ENCODE results near the gene CFAP46. TPM values are rescaled to one million over a fixed set of nuclear protein-coding genes. Genes with fewer than 3 reads are reported as not detected.

CFAP46 gene
- total RNA-seq, 1 experiment from 2014 or later = not detected

- Mint-ChIP-seq H3K27me3 (ENCODE audit: unreplicated experiment) (peaks cover 49% of the 10 kb centered on the region), H3K4me1 (ENCODE audit: low read depth, unreplicated experiment) (peaks cover 12% of the 10 kb centered on the region), H3K4me3 (ENCODE audit: low read depth, unreplicated experiment) (no peak overlapping the region), H3K9me3 (ENCODE audit: low read depth, unreplicated experiment) (no peaks in the 10 kb centered on the region), H3K27ac (ENCODE audit: unreplicated experiment) (no peak overlapping the region), H3K36me3 (ENCODE audit: insufficient read depth, unreplicated experiment) (no peaks in the 10 kb centered on the region)
- CTCF ChIA-PET = no interaction called here
- no TSS peak for BruUV-seq (replicated peaks)
- TF ChIP-seq CTCF (IDR thresholded peaks at IDR 0.05; ENCODE audit: unreplicated experiment) = no peak
- intact Hi-C loops (cut with micrococcal nuclease; ENCODE audit: unreplicated experiment) = no loop called here
- DNase-seq = no peak
Observed at GRCh38 chr10:132901351-132901750, 41.0 kb downstream of the CFAP46 start.

GRCh38 chr10:132900211-132900756 lies 42.1 kb downstream of the CFAP46 start:
- no TSS peak for BruUV-seq (replicated peaks)
- H3K27me3 Mint-ChIP-seq (ENCODE audit: unreplicated experiment) = peaks cover 49% of the 10 kb centered on the region
- CTCF ChIA-PET = no interaction called here

GRCh38 chr10:132899751-132900065 lies 42.7 kb downstream of the CFAP46 start:
- Mint-ChIP-seq H3K4me3 (ENCODE audit: low read depth, unreplicated experiment) (no peak overlapping the region), H3K9me3 (ENCODE audit: low read depth, unreplicated experiment) (no peaks in the 10 kb centered on the region), H3K4me1 (ENCODE audit: low read depth, unreplicated experiment) (peaks cover 5% of the 10 kb centered on the region), H3K36me3 (ENCODE audit: insufficient read depth, unreplicated experiment) (no peaks in the 10 kb centered on the region), H3K27ac (ENCODE audit: unreplicated experiment) (no peak overlapping the region), H3K27me3 (ENCODE audit: unreplicated experiment) (peaks cover 49% of the 10 kb centered on the region)
- no peak for DNase-seq
- CTCF ChIA-PET = no interaction called here
- no TSS peak for BruUV-seq (replicated peaks)
- intact Hi-C loops (cut with micrococcal nuclease; ENCODE audit: unreplicated experiment) = no loop called here
- TF ChIP-seq CTCF (IDR thresholded peaks at IDR 0.05; ENCODE audit: unreplicated experiment) = no peak

More at GRCh38 chr10:132900211-132900756, 42.1 kb downstream of the CFAP46 start:
- Mint-ChIP-seq H3K9me3 (ENCODE audit: low read depth, unreplicated experiment) (no peaks in the 10 kb centered on the region), H3K36me3 (ENCODE audit: insufficient read depth, unreplicated experiment) (no peaks in the 10 kb centered on the region), H3K4me1 (ENCODE audit: low read depth, unreplicated experiment) (peaks cover 11% of the 10 kb centered on the region), H3K4me3 (ENCODE audit: low read depth, unreplicated experiment) (no peak overlapping the region), H3K27ac (ENCODE audit: unreplicated experiment) (no peak overlapping the region)
- no peak for DNase-seq
- intact Hi-C loops (cut with micrococcal nuclease; ENCODE audit: unreplicated experiment) = no loop called here
- no peak for TF ChIP-seq CTCF (IDR thresholded peaks at IDR 0.05; ENCODE audit: unreplicated experiment)

- TF ChIP-seq CTCF (IDR thresholded peaks at IDR 0.05; ENCODE audit: unreplicated experiment) = no peak
- Mint-ChIP-seq H3K27me3 (ENCODE audit: unreplicated experiment) (peaks cover 49% of the 10 kb centered on the region), H3K4me3 (ENCODE audit: low read depth, unreplicated experiment) (no peak overlapping the region), H3K36me3 (ENCODE audit: insufficient read depth, unreplicated experiment) (no peaks in the 10 kb centered on the region), H3K4me1 (ENCODE audit: low read depth, unreplicated experiment) (peaks cover under 1% of the 10 kb centered on the region), H3K27ac (ENCODE audit: unreplicated experiment) (no peak overlapping the region), H3K9me3 (ENCODE audit: low read depth, unreplicated experiment) (no peaks in the 10 kb centered on the region)
- intact Hi-C loops (cut with micrococcal nuclease; ENCODE audit: unreplicated experiment) = no loop called here
- no TSS peak for BruUV-seq (replicated peaks)
- CTCF ChIA-PET = interaction anchor here (0.6 to 1.2 kb wide), 2 partner anchors 13 to 523 kb away, joined by 3 to 4 read pairs; no protein-coding TSS in a partner anchor
- no peak for DNase-seq
Observed at GRCh38 chr10:132899054-132899750, 43.2 kb downstream of the CFAP46 start.

Measured in Calu3 (cell line).